ENCODE results near the gene SPINT1.

DNA sequence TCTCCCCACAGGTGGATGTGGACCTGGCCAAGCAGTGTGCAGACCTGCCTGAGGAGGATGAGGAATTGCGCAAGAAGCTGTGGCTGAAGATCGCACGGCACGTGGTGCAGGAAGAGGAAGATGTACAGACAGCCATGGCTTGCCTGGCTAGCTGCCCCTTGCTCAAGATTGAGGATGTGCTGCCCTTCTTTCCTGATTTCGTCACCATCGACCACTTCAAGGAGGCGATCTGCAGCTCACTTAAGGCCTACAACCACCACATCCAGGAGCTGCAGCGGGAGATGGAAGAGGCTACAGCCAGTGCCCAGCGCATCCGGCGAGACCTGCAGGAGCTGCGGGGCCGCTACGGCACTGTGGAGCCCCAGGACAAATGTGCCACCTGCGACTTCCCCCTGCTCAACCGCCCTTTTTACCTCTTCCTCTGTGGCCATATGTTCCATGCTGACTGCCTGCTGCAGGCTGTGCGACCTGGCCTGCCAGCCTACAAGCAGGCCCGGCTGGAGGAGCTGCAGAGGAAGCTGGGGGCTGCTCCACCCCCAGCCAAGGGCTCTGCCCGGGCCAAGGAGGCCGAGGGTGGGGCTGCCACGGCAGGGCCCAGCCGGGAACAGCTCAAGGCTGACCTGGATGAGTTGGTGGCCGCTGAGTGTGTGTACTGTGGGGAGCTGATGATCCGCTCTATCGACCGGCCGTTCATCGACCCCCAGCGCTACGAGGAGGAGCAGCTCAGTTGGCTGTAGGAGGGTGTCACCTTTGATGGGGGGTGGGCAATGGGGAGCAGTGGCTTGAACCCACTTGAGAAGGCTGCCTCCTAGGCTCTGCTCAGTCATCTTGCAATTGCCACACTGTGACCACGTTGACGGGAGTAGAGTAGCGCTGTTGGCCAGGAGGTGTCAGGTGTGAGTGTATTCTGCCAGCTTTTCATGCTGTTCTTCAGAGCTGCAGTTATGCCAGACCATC is 59.0 kb downstream of the SPINT1 start:
- TF ChIP-seq CTCF (IDR thresholded peaks at IDR 0.05): no peak
- TF ChIP-seq POLR2A (IDR thresholded peaks at IDR 0.05): no peak
